ENCODE results near the gene SORCS2.

- TF ChIP-seq POLR2A (IDR thresholded peaks at IDR 0.05), result no peak
- TF ChIP-seq CTCF (IDR thresholded peaks at IDR 0.05), result no peak
These were observed 594.7 kb downstream of the SORCS2 start for GRCh38 chr4:7787067-7787466.
